Esophagus (tissue), 2 donors: Measurements from ENCODE around the gene OLFM1. TPM values are rescaled to one million over a fixed set of nuclear protein-coding genes. Genes with fewer than 3 reads are reported as not detected.
"Not testable (repeated sequence)": the region's sequence is repeated elsewhere in the genome, so short reads cannot be mapped to it uniquely, and the experiment has no call there.

Experiments
- H3K27ac ChIP-seq, 2 donors: one replicate each; pipeline ENCODE4 v1.5.1; 2013; ENCODE audit warnings: low read depth in 2 of 2, mild to moderate bottlenecking in 2 of 2, inconsistent platforms in 1 of 2, low read length in 1 of 2, moderate library complexity in 1 of 2
- H3K27me3 ChIP-seq, 2 donors: one replicate each; pipeline ENCODE4 v1.6.1; 2013; ENCODE audit warnings: low read length in 2 of 2, control low read depth in 1 of 2, mild to moderate bottlenecking in 1 of 2; ENCODE audit not compliant: insufficient read depth in 2 of 2, control insufficient read depth in 1 of 2
- H3K36me3 ChIP-seq, 2 donors: one replicate each; pipeline ENCODE4 v1.6.1; 2013; ENCODE audit warnings: low read length in 1 of 2; ENCODE audit not compliant: control insufficient read depth in 2 of 2, insufficient read depth in 2 of 2
- H3K4me1 ChIP-seq, 2 donors: one replicate each; pipeline ENCODE4 v1.6.1; 2013; ENCODE audit warnings: low read length in 1 of 2; ENCODE audit not compliant: control insufficient read depth in 2 of 2, insufficient read depth in 2 of 2
- H3K4me3 ChIP-seq, 2 donors: one replicate each; pipeline ENCODE4 v1.5.1; 2013; ENCODE audit warnings: low read length in 2 of 2, mild to moderate bottlenecking in 2 of 2, low read depth in 1 of 2, moderate library complexity in 1 of 2
- H3K9me3 ChIP-seq, 2 donors: one replicate each; pipeline ENCODE4 v1.6.1; 2013; ENCODE audit warnings: mild to moderate bottlenecking in 2 of 2, low read depth in 1 of 2, low read length in 1 of 2, moderate library complexity in 1 of 2; ENCODE audit not compliant: control insufficient read depth in 2 of 2, insufficient read depth in 1 of 2
- WGBS, 2 donors: extraction: QIAGEN DNeasy Blood & Tissue Kit; methylation state at CpG; one replicate each; pipeline ENCODE4 v1.1.7; 2013; 5-methylcytosine and 5-hydroxymethylcytosine counted together
- polyA plus RNA-seq, 2 donors: library from polyadenylated mRNA; stranded (reverse); fragments of 200-250 nt; gene quantifications; one replicate each; pipeline ENCODE4 v1.2.3, GENCODE V29; 2013
- donor health status: healthy with polysubstance abuse.
- donor health status: Bipolar disorder and iron deficiency.

The OLFM1 gene
- polyA plus RNA-seq, 2 donors, result 2.3 to 4.8 TPM

DNA sequence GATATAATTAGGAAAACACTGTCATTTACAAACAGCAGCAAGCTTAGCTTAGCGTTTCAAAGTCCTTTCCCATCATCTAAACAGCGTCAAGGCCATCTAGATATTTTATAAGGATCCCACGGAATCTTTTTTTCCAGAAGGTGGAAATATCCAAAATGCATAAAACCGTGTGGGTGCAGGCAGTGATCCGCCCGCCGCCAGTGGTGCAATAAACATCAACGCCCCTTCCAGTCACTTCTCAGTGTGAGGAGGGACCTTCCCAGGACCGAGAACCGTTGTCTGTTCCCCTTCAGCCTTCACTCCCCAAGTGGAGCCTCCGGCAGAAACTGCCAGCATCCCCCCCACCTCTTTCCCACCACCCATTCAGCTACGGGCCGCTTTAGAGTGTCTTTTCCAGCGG lies 22.9 kb downstream of the OLFM1 start:
- no peak overlapping the region for H3K4me3 ChIP-seq
- H3K27me3 ChIP-seq, result no peaks in the 10 kb centered on the region
- H3K36me3 ChIP-seq, result no peaks in the 10 kb centered on the region
- no peaks in the 10 kb centered on the region for H3K4me1 ChIP-seq
- no peaks in the 10 kb centered on the region for H3K9me3 ChIP-seq
- no peak overlapping the region for H3K27ac ChIP-seq
- WGBS, 2 donors, result 65 to 72% methylated on average over 14 of the region's 14 CpGs

DNA sequence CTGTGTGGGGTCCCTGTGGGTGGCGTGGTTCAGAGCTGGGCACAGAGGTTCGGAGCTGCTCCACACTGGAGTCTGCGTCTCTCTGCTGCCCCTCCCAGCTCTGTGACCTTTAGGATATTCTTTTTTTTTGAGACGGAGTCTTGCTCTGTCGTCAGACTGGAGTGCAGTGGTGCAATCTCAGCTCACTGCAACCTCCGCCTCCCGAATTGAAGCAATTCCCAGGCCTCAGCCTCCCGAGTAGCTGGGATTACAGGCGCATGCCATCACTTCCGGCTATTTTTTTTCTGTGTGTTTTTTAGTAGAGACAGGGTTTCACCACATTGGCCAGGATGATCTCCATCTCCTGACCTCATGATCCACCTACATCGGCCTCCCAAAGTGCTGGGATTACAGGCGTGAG lies 24.1 kb downstream of the OLFM1 start:
- not testable (repeated sequence) for H3K4me1 ChIP-seq

DNA sequence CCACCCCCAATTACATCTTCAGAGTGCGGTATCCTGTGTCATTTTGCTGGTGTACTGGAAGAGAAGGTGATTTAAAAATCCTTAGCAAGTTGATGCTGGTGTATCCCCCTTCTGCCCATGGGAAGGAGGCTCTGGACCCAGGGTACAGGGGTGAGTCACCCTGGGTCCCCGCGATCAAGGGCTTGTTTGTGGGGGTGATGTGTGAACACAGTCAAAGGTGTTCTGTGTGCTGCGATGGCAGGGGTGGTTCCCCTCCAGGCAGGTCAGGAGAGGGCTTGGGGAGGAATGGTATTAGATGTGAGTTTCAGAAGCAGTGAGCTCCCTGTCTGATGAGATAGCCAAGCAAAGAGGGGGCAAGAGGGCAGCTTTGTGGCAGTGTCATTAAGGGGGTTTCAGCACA lies 28.9 kb downstream of the OLFM1 start:
- H3K4me1 ChIP-seq, result peaks cover 0 to 6% of the 10 kb centered on the region in 2 donors
- no peak overlapping the region for H3K27ac ChIP-seq
- 86 to 92% methylated on average over 4 of the region's 4 CpGs for WGBS, 2 donors
- no peaks in the 10 kb centered on the region for H3K36me3 ChIP-seq
- peaks cover 0 to 4% of the 10 kb centered on the region in 2 donors for H3K9me3 ChIP-seq
- no peaks in the 10 kb centered on the region for H3K27me3 ChIP-seq
- H3K4me3 ChIP-seq, result no peak overlapping the region

More for the DNA sequence above, 24.1 kb downstream of the OLFM1 start:
- H3K4me3 ChIP-seq, H3K9me3 ChIP-seq, H3K27me3 ChIP-seq, H3K27ac ChIP-seq, H3K36me3 ChIP-seq: not testable (repeated sequence)
- 81 to 82% methylated on average over 12 of the region's 12 CpGs for WGBS, 2 donors

DNA sequence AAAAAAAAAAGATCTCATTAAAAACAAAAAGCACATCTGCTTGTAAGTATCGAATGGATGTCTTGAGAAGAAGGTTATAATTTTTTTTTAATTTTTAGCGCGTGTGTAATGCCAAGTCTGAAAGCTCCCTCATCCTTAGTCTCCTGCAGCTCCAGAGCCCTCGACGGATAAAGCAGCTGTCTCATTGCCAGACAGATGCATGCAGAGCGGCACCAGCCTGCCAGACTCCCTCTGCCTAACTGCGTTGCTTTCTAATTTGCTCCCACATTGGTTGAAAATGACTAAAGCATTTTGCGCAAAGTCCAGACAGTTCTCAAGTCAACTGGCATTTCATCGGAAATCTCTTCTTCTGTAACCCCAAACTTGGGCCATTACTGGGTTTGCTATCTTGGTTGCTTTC lies 29.4 kb downstream of the OLFM1 start:
- Histone ChIP-seq H3K4me3 (no peak overlapping the region), H3K9me3 (peaks cover 0 to 4% of the 10 kb centered on the region in 2 donors), H3K27me3 (no peaks in the 10 kb centered on the region), H3K27ac (no peak overlapping the region), H3K36me3 (no peaks in the 10 kb centered on the region), H3K4me1 (peaks cover 0 to 6% of the 10 kb centered on the region in 2 donors)
- WGBS, 2 donors, result 76 to 80% methylated on average over 9 of the region's 9 CpGs

DNA sequence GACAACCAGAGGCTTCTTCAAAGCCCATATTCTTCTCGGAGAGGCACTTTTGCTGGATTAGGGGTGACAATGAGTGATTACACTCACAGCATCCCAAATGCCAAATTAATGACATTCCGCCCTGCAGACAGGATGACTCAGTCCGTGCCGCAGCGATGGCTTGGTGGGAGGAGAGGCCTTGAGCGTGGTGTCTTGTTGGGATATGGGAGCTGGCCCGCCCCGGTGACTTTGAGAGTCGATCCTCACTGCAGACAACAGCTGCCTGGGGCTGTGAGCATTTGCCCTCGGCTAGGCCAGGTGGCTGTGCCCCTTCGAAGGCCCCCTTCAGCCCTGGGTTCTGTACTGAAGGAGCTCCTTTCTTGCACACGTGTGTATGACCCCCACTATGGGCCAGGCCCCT lies 29.8 kb downstream of the OLFM1 start:
- no peaks in the 10 kb centered on the region for H3K36me3 ChIP-seq
- H3K9me3 ChIP-seq, result peaks cover 0 to 4% of the 10 kb centered on the region in 2 donors
- H3K27ac ChIP-seq, result no peak overlapping the region
- no peaks in the 10 kb centered on the region for H3K27me3 ChIP-seq
- 49 to 57% methylated on average over 12 of the region's 12 CpGs for WGBS, 2 donors
- peaks cover 0 to 6% of the 10 kb centered on the region in 2 donors for H3K4me1 ChIP-seq
- no peak overlapping the region for H3K4me3 ChIP-seq

DNA sequence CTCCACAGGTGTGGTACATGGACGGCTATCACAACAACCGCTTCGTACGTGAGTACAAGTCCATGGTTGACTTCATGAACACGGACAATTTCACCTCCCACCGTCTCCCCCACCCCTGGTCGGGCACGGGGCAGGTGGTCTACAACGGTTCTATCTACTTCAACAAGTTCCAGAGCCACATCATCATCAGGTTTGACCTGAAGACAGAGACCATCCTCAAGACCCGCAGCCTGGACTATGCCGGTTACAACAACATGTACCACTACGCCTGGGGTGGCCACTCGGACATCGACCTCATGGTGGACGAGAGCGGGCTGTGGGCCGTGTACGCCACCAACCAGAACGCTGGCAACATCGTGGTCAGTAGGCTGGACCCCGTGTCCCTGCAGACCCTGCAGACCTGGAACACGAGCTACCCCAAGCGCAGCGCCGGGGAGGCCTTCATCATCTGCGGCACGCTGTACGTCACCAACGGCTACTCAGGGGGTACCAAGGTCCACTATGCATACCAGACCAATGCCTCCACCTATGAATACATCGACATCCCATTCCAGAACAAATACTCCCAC lies 32.1 kb downstream of the OLFM1 start:
- Histone ChIP-seq H3K4me3 (no peak overlapping the region), H3K36me3 (no peaks in the 10 kb centered on the region), H3K27me3 (no peaks in the 10 kb centered on the region), H3K9me3 (peaks cover 0 to 4% of the 10 kb centered on the region in 2 donors), H3K4me1 (peaks cover 0 to 8% of the 10 kb centered on the region in 2 donors), H3K27ac (no peak overlapping the region)
- WGBS, 2 donors, result 94 to 96% methylated on average over 30 of the region's 30 CpGs

DNA sequence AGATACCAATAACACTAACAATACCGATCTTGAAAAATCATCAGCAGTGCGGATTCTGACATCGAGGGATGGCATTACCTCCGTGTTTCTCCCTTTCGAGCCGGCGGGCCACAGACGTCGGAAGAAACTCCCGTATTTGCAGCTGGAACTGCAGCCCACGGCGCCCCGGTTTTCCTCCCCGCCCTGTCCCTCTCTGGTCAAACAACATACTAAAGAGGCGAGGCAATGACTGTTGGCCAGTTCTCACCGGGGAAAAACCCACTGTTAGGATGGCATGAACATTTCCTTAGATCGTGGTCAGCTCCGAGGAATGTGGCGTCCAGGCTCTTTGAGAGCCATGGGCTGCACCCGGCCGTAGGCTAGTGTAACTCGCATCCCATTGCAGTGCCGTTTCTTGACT lies 32.8 kb downstream of the OLFM1 start:
- WGBS, 2 donors, result 94% methylated on average over 23 of the region's 23 CpGs
- no peaks in the 10 kb centered on the region for H3K27me3 ChIP-seq
- peaks cover 0 to 4% of the 10 kb centered on the region in 2 donors for H3K9me3 ChIP-seq
- no peak overlapping the region for H3K4me3 ChIP-seq
- no peak overlapping the region for H3K27ac ChIP-seq
- peaks cover 0 to 8% of the 10 kb centered on the region in 2 donors for H3K4me1 ChIP-seq
- no peaks in the 10 kb centered on the region for H3K36me3 ChIP-seq

DNA sequence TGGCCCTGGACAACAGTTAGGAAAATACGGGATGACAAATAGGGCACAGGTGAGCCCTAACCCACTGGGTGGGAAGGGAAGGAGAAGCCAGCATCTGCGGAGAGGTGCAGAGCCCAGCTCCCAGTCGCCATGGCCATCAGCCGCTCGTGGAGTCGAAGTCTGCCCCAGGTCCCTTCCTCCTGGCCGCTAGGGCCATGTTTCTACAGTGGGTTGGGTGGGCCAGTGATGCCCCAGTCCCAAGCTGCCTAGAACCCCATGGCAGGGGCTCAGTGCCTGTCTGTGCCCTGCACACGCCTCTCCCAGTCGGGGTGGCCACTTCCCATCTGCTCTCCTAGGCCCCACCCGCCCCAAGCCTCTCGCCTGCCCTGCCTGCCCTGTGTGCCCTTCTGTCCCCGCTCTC lies 34.8 kb downstream of the OLFM1 start:
- no peak overlapping the region for H3K4me3 ChIP-seq
- 84 to 86% methylated on average over 12 of the region's 12 CpGs for WGBS, 2 donors
- peaks cover 0 to 4% of the 10 kb centered on the region in 2 donors for H3K9me3 ChIP-seq
- H3K4me1 ChIP-seq, result peaks cover 0 to 8% of the 10 kb centered on the region in 2 donors
- no peaks in the 10 kb centered on the region for H3K36me3 ChIP-seq
- no peak overlapping the region for H3K27ac ChIP-seq
- no peaks in the 10 kb centered on the region for H3K27me3 ChIP-seq

DNA sequence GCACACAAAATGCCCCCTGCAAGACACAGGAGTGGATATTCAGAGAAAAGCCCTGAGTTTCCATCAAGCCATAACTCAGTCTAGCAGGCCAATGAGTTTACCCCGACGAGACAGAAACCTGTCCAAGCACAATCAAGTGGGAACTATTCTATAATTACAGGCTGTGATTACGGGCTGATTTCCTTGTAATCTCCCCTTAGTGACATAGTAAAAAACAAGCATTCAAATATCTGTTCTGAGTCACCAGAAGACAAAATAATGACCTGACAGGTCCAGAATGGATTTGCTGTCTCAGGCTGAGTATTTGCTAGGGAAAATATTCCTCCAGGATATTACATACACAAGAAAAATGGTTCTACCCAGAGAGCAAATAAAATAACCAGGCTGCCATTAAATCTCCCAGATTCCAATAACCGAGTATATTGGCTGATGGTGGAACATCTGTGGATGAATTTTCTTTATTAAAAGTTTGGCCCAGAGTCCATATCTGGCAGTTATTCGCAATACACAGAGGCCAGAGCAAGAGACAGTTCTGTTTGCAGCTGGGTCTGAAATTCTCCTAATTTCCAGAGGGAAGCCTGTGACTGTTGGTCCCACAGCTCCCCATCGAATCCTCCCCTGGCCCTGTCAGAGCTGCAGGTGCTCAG lies 35.8 kb downstream of the OLFM1 start:
- WGBS, 2 donors, result 59 to 67% methylated on average over 6 of the region's 6 CpGs
- H3K36me3 ChIP-seq, result no peaks in the 10 kb centered on the region
- H3K9me3 ChIP-seq, result peaks cover 0 to 4% of the 10 kb centered on the region in 2 donors
- H3K4me1 ChIP-seq, result peaks cover 2 to 7% of the 10 kb centered on the region in 2 donors
- H3K27ac ChIP-seq, result no peak overlapping the region
- H3K27me3 ChIP-seq, result no peaks in the 10 kb centered on the region
- H3K4me3 ChIP-seq, result no peak overlapping the region

DNA sequence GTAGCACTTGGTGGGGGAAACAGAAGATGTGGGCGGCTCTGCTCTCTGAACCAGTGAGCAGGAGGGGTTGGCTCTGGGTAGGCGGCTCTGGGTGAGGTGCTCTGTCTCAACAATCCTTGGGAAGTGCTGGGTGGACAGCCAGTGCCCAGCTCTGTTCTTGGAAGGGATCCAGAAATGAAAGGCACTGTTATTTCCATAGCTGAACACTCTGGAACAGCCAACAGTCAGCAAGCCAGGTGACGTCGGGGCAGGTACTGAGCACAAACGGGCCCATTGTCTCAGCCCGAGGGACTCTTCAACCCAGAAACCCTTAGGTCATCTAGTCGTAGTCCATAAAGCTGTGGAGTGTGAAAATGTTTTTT lies 36.3 kb downstream of the OLFM1 start:
- Histone ChIP-seq H3K27ac (no peak overlapping the region), H3K27me3 (no peaks in the 10 kb centered on the region), H3K9me3 (peaks cover 0 to 4% of the 10 kb centered on the region in 2 donors), H3K36me3 (no peaks in the 10 kb centered on the region), H3K4me3 (no peak overlapping the region), H3K4me1 (peaks cover 2 to 7% of the 10 kb centered on the region in 2 donors)
- WGBS, 2 donors, result 58 to 61% methylated on average over 7 of the region's 7 CpGs
